GM19452 (cell line): ENCODE data around the gene MGAT4A.

Source experiments
- ATAC-seq: cut with Tn5 transposase; IDR thresholded peaks from one replicate; pipeline ENCODE4 v1.9.1; 2021; ENCODE audit not compliant: unreplicated experiment

Gene MGAT4A

GRCh38 chr2:98704499-98705332, 26.2 kb downstream of the MGAT4A start:
- ATAC-seq, result no peak

- ATAC-seq, result no peak
Measured at GRCh38 chr2:98703738-98704137, 27.2 kb downstream of the MGAT4A start.

- no peak for ATAC-seq
Measured at GRCh38 chr2:98702858-98703620, 27.9 kb downstream of the MGAT4A start.

GRCh38 chr2:98702127-98702802, 28.7 kb downstream of the MGAT4A start:
- ATAC-seq, result no peak

GRCh38 chr2:98701230-98701629, 29.7 kb downstream of the MGAT4A start:
- no peak for ATAC-seq

GRCh38 chr2:98698896-98699295, 32.0 kb downstream of the MGAT4A start:
- ATAC-seq, result no peak

- no peak for ATAC-seq
Measured at GRCh38 chr2:98697651-98698337, 33.1 kb downstream of the MGAT4A start.

- ATAC-seq, result no peak
Measured at GRCh38 chr2:98696200-98696599, 34.7 kb downstream of the MGAT4A start.

GRCh38 chr2:98695255-98695654, 35.7 kb downstream of the MGAT4A start:
- ATAC-seq, result no peak

GRCh38 chr2:98693477-98693876, 37.5 kb downstream of the MGAT4A start:
- ATAC-seq, result no peak

- ATAC-seq, result no peak
Measured at GRCh38 chr2:98692090-98693054, 38.6 kb downstream of the MGAT4A start.

- ATAC-seq, result no peak
Measured at GRCh38 chr2:98691303-98691702, 39.6 kb downstream of the MGAT4A start.

- no peak for ATAC-seq
Measured at GRCh38 chr2:98685930-98686887, 44.7 kb downstream of the MGAT4A start.

GRCh38 chr2:98683728-98684127, 47.2 kb downstream of the MGAT4A start:
- ATAC-seq, result no peak

GRCh38 chr2:98676742-98677141, 54.2 kb downstream of the MGAT4A start:
- no peak for ATAC-seq

GRCh38 chr2:98674233-98674964, 56.5 kb downstream of the MGAT4A start:
- ATAC-seq, result no peak

- no peak for ATAC-seq
Measured at GRCh38 chr2:98669675-98670074, 61.3 kb downstream of the MGAT4A start.

- no peak for ATAC-seq
Measured at GRCh38 chr2:98665677-98666076, 65.3 kb downstream of the MGAT4A start.
